B cell (primary cell): ENCODE results near the gene ZFP64. TPM values are rescaled to one million over a fixed set of nuclear protein-coding genes. Genes with fewer than 3 reads are reported as not detected.

Experiments used
- ATAC-seq: fragments of 200-7000 bp; cut with Tn5 transposase; one replicate; pipeline ENCODE4 v1.10.0; 2021; ENCODE audit warnings: low read depth, mild to moderate bottlenecking, moderate number of reproducible peaks, moderate library complexity
- CTCF ChIA-PET: fragments of 350-600 bp; sonication (Branson Sonifier 250); formaldehyde crosslinking; loops from one replicate; lab custom pipeline; 2021; ENCODE audit warnings: antibody characterized with exemption, inconsistent platforms; lab: Charles Lee
- POLR2A ChIA-PET: fragments of 350-600 bp; sonication (Branson Sonifier 250); formaldehyde crosslinking; loops from one replicate; lab custom pipeline; 2021; ENCODE audit warnings: antibody characterized with exemption; lab: Charles Lee
- DNase-seq: peaks from one replicate; pipeline ENCODE4 v3.0.0; 2013
- H2AFZ ChIP-seq: 2 replicates; pipeline ENCODE4 v1.6.1; 2012; ENCODE audit warnings: mild to moderate bottlenecking, low read depth, low read length; ENCODE audit not compliant: insufficient read depth, poor library complexity, severe bottlenecking
- H3K27ac ChIP-seq, 2 donors: 1 replicate in 1 of 2; 2 replicates in 1 of 2; pipeline ENCODE4 v1.5.1; 2012 to 2013; ENCODE audit warnings: low read length in 2 of 2, mild to moderate bottlenecking in 2 of 2, moderate library complexity in 1 of 2
- H3K27me3 ChIP-seq, 4 experiments: fragments of 200-600 bp in 1 of 4; sonication (generic) in 1 of 4; replicated peaks in 1 of 4; 1 replicate in 2 of 4; 2 replicates in 2 of 4; pipeline versions ENCODE4 v1.6.1 to v1.7.0; 2013 to 2016; ENCODE audit warnings: low read length in 3 of 4, mild to moderate bottlenecking in 2 of 4, mixed read lengths in 1 of 4, moderate library complexity in 1 of 4; ENCODE audit not compliant: insufficient read depth in 4 of 4, control insufficient read depth in 3 of 4; ENCODE audit errors: control extremely low read depth in 1 of 4
- H3K36me3 ChIP-seq, 2 experiments: replicated peaks in 1 of 2; 1 replicate in 1 of 2; 2 replicates in 1 of 2; pipeline versions ENCODE4 v1.6.1 to v1.7.1; 2013; ENCODE audit warnings: low read length in 1 of 2; ENCODE audit not compliant: insufficient read depth in 2 of 2, control insufficient read depth in 1 of 2; ENCODE audit errors: control extremely low read depth in 1 of 2, extremely low read depth in 1 of 2
- H3K4me1 ChIP-seq, 2 donors: fragments of 200-600 bp in 1 of 2; sonication (generic) in 1 of 2; 1 replicate in 1 of 2; 2 replicates in 1 of 2; pipeline versions ENCODE4 v1.5.1 to v1.6.1; 2013 to 2017; ENCODE audit warnings: low read length in 2 of 2; ENCODE audit not compliant: control insufficient read depth in 2 of 2, insufficient read depth in 2 of 2
- H3K4me2 ChIP-seq: replicated peaks from 2 replicates; pipeline ENCODE3; 2012; ENCODE audit warnings: mild to moderate bottlenecking, low read depth, low read length; ENCODE audit not compliant: poor library complexity, severe bottlenecking
- H3K4me3 ChIP-seq, 5 experiments: fragments of 200-600 bp in 1 of 5; sonication (generic) in 1 of 5; 1 replicate in 3 of 5; 2 replicates in 2 of 5; pipeline versions ENCODE4 v1.5.1 to v1.7.0; 2011 to 2016; ENCODE audit warnings: low read length in 4 of 5, mild to moderate bottlenecking in 4 of 5, low read depth in 2 of 5, control low read depth in 1 of 5, moderate library complexity in 1 of 5; ENCODE audit not compliant: insufficient read depth in 1 of 5; ENCODE audit errors: control extremely low read depth in 1 of 5, extremely low read depth in 1 of 5
- H3K79me2 ChIP-seq: fragments of 200-600 bp; sonication (generic); one replicate; pipeline ENCODE4 v1.6.0; 2016; ENCODE audit warnings: low read length; ENCODE audit not compliant: control insufficient read depth, insufficient read depth
- H3K9ac ChIP-seq: fragments of 200-600 bp; sonication (generic); 2 replicates; pipeline ENCODE4 v1.6.1; 2017; ENCODE audit warnings: mild to moderate bottlenecking, low read length, moderate library complexity
- H3K9me3 ChIP-seq, 3 donors: one replicate each; pipeline versions ENCODE4 v1.6.1 to v1.7.1; 2013; ENCODE audit warnings: low read length in 2 of 3; ENCODE audit not compliant: control insufficient read depth in 2 of 3, insufficient read depth in 1 of 3; ENCODE audit errors: control extremely low read depth in 1 of 3
- H4K20me1 ChIP-seq: 2 replicates; pipeline ENCODE4 v1.6.0; 2012; ENCODE audit warnings: mild to moderate bottlenecking, low read length; ENCODE audit not compliant: insufficient read depth, control insufficient read depth, poor library complexity, severe bottlenecking
- H3K27ac Mint-ChIP-seq: one replicate; pipeline ENCODE4 v1.8.0; 2021; ENCODE audit warnings: mixed read lengths
- H3K27me3 Mint-ChIP-seq: one replicate; pipeline ENCODE4 v1.8.0; 2021; ENCODE audit warnings: mixed read lengths
- H3K4me1 Mint-ChIP-seq: one replicate; pipeline ENCODE4 v1.8.0; 2021; ENCODE audit warnings: mixed read lengths
- H3K4me3 Mint-ChIP-seq: one replicate; pipeline ENCODE4 v1.8.0; 2021; ENCODE audit warnings: mixed read lengths
- H3K9me3 Mint-ChIP-seq: one replicate; pipeline ENCODE4 v1.8.0; 2022; ENCODE audit warnings: mixed read lengths; ENCODE audit not compliant: insufficient read depth
- CTCF ChIP-seq: fragments of 200-600 bp; IDR thresholded peaks from one replicate; pipeline ENCODE4 v1.8.0; 2022; ENCODE audit warnings: antibody characterized with exemption, mild to moderate bottlenecking
- EZH2 ChIP-seq: IDR thresholded peaks from 2 replicates; pipeline ENCODE4 v1.6.1; 2012; ENCODE audit warnings: borderline replicate concordance, low read depth, mild to moderate bottlenecking, moderate library complexity, low read length; ENCODE audit not compliant: insufficient read depth, poor library complexity, severe bottlenecking
- WGBS: methylation state at CpG from one replicate; pipeline ENCODE4 v1.1.5; 2013; ENCODE audit warnings: missing lambda C conversion rate; ENCODE audit not compliant: insufficient coverage; 5-methylcytosine and 5-hydroxymethylcytosine counted together
- intact Hi-C: fragments of 100-400 bp; cut with micrococcal nuclease; formaldehyde crosslinking; loops from one replicate; pipeline ENCODE4 v1.10.0; 2022
- polyA plus RNA-seq: library from polyadenylated mRNA; depleted of rRNA; stranded (reverse); fragments of >200 nt; gene quantifications from 2 replicates; pipeline ENCODE4 v1.2.3, GENCODE V29; 2012
- total RNA-seq, 2 donors: library from RNA; stranded (reverse); fragments of 120-200 nt in 1 of 2; gene quantifications; 1 replicate in 1 of 2; 2 replicates in 1 of 2; pipeline versions ENCODE4 v1.2.3 to v1.2.4, GENCODE V29; 2013 to 2022

The ZFP64 gene
- total and polyA plus RNA-seq, 2 donors (not counting 1 experiment from before 2014, with no cell fraction given), result 14.2 to 15.1 TPM

- Mint-ChIP-seq H3K4me3 (peak overlapping the region; percentile 91), H3K4me1 (peaks cover 16% of the 10 kb centered on the region)
Observed at GRCh38 chr20:52191916-52192718, 538 bp upstream of the ZFP64 start.

More at GRCh38 chr20:52191916-52192718, 538 bp upstream of the ZFP64 start:
- H4K20me1 ChIP-seq, result no peaks in the 10 kb centered on the region
- H3K27ac ChIP-seq, result peak overlapping the region; percentile 27 to 85
- Mint-ChIP-seq H3K9me3 (no peaks in the 10 kb centered on the region), H3K27ac (peak overlapping the region; percentile 89), H3K27me3 (no peaks in the 10 kb centered on the region)
- H3K4me3 ChIP-seq, result peak overlapping the region; percentile 1 to 90 (median 82)
- TF ChIP-seq CTCF (peak; percentile 21), EZH2 (no peak)
- POLR2A ChIA-PET, result interaction anchor here (0.6 to 1.2 kb wide), 2 partner anchors 1233 to 1285 kb away, joined by 3 to 5 read pairs; partner anchors contain the start of genes DPM1 and MOCS3
- intact Hi-C loops, result loop anchor here (5.0 kb wide), 1 partner anchor 1460 kb away; the partner anchor contains the start of gene PARD6B
- DNase-seq, result no peak
- peak; percentile 35 for ATAC-seq
- WGBS, result under 1% methylated on average over 61 of the region's 61 CpGs
- H3K9ac ChIP-seq, result peak overlapping the region; percentile 89
- H3K79me2 ChIP-seq, result peaks cover 31% of the 10 kb centered on the region
- H3K36me3 ChIP-seq, result no peaks in the 10 kb centered on the region
- H3K27me3 ChIP-seq, result no peaks in the 10 kb centered on the region
- CTCF ChIA-PET, result interaction anchor here (0.7 to 1.5 kb wide), 5 partner anchors 11 to 64 kb away, joined by 3 to 6 read pairs (median 3); no protein-coding TSS in a partner anchor
- peaks cover 8 to 13% of the 10 kb centered on the region in 2 donors for H3K4me1 ChIP-seq
- H3K9me3 ChIP-seq, result peaks cover 0 to 2% (median 0%) of the 10 kb centered on the region in 3 donors
- peak overlapping the region; percentile 95 for H2AFZ ChIP-seq
- peak overlapping the region; percentile 75 for H3K4me2 ChIP-seq
